Hematopoietic multipotent progenitor cell treated with erythropoietin and hydrocortisone succinate and interleukin-3 and kit ligand, for 6 days (in vitro differentiated cells): ENCODE data around the gene ASB8.
A peak's percentile ranks its signal among the peaks of the same experiment; 100 is the strongest.
"Not testable (repeated sequence)": the region's sequence is repeated elsewhere in the genome, so short reads cannot be mapped to it uniquely, and the experiment has no call there.

Experiments used
- DNase-seq: peaks from one replicate; pipeline ENCODE4 v3.0.0-alpha.2; 2015

The ASB8 gene

GRCh38 chr12:48131517-48131916, 25.8 kb downstream of the ASB8 start:
- DNase-seq = no peak

DNA sequence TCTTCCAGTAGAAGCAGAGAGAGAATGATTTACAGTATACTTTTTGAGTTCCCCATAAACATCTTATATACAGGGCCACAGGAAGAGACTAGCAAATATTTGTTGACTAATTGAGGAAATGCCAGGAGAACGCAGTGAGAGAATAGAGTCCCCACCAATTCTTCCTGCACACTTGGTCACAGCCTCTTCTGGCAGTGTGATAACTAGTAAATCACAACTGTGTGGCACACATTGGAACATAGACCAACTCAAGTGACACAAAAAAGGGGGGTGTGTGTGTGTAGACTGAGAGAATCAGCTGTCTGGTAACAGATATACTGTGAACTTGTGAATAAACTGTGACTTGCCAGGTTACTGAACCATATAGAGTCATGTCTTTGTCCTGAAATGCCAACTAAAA, 27.9 kb downstream of the ASB8 start:
- no peak for DNase-seq

DNA sequence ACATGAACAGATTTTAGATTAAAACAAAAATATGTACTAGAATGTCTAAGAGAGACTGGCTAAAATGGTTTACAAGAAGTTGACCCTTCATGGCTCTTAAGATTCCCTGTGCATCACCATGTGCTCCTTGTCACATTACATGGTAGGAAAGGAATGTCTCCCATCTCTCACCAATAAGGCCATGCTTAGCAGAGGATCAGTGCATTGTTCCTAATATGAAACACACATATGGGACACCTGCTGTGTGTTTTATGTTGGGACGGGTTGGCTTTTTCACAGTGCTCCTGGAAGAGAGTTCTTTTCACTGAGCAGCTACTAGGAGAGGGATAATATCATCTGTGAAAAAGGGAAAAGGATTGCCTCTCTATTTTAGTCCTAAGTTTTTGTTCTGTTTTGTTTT, 28.5 kb downstream of the ASB8 start:
- no peak for DNase-seq

- no peak for DNase-seq
These were observed 30.2 kb downstream of the ASB8 start for GRCh38 chr12:48126953-48127630.

GRCh38 chr12:48125985-48126384, 31.3 kb downstream of the ASB8 start:
- no peak for DNase-seq

GRCh38 chr12:48125542-48125941, 31.8 kb downstream of the ASB8 start:
- DNase-seq = not testable (repeated sequence)

- no peak for DNase-seq
These were observed 34.1 kb downstream of the ASB8 start for GRCh38 chr12:48123169-48123568.

DNA sequence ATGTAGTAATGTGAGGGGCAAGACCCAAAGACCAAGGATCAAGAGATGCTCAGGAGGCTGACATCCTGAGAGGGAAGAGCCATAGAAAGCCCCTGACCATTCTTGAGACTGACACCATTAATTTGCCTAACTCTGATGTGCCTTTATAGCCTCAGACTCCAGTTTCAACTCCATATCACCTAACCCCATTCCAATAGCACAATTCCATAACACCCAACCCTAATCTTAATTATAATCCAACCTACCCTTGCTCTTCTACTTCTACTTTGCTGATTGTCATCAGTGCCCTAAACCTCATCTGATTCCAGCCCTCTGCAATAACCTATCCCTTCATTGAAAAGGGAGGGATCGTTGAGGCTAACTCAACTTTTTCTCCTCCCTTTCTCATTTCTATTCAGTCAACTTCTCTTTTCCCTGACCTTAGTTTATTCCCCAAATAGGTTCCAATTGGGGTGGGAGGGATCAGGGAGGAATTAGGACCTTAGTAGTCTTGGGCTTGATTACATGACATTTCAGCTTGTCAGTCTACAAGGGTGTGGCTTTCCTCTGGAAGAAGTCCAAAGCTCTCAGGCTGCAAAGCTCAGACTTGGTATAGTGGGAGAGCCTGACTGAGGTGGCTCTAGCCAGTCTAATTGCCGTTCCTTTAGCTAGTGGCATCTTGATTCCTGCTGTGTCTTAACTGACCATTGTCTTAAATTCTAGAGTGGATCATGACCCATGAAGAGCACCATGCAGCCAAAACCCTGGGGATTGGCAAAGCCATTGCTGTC, 35.1 kb downstream of the ASB8 start:
- DNase-seq = peak; percentile 80

DNA sequence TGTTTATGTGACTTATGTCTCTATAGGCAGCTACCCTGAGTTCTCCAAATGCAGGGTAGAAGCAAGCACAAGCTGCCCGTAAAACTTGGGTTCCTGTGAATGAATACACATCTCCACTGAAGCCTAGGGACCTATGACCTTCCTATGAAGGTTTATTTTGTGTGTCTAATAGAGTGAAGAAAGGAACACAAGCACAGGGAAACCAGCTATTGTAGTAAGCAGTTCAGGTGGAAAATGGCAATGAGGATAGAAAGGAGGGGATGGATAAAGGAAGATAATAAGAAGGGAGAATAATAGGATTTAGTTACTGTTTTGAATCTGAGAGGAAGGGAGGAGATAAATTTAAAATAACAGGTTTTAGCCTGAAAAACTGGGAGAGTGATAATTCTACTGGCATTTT, 35.8 kb downstream of the ASB8 start:
- no peak for DNase-seq

- no peak for DNase-seq
These were observed 37.5 kb downstream of the ASB8 start for GRCh38 chr12:48119834-48120195.

DNA sequence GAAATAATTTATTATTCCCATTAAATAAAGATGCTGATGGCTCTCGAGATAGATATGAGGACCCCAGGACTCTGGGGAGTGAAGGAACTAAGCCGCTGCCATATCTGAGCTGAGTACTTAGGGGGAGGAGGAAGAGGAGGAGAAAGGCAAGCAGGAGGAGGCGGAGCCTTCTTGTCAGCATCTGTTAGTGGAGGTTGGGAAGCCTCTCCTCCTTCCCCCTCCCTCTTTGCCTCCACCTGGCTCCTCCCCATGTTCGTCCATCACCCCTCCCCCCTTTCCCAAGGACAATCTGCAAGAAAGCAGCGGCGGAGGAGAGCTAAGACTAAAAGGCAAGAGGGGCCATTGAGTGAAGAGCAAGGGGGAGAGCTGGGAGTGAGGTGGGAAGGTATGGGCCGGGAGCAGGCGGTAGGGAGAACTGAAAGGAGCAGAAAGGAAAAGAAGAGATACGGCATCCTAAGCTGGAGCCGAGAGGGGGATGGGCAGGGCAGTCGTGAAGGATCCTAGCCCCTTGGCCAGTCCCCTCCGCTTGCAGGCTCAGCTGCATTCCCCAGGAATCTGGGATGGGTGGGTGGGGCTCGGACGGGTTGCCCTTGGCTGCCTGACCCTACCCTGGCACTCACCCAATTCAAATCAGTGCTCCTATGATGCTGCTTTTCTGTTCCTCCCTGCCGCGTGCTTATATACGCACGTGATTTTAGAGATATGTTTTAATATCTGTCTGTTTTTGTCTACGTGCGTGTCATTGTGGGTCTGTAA, 38.1 kb downstream of the ASB8 start, which contains the start of gene PFKM:
Gene PFKM (plus strand): TSS at position 287 of the 756 bp plus-strand sequence. CDS start 3,411 bp downstream, outside the sequence.
- DNase-seq = peak; percentile 92

- DNase-seq = peak; percentile 55
These were observed 38.9 kb downstream of the ASB8 start for GRCh38 chr12:48118284-48118871.

- DNase-seq = no peak
These were observed 41.4 kb downstream of the ASB8 start for GRCh38 chr12:48115957-48116356.

GRCh38 chr12:48111312-48111693, 46.0 kb downstream of the ASB8 start:
- not testable (repeated sequence) for DNase-seq

DNA sequence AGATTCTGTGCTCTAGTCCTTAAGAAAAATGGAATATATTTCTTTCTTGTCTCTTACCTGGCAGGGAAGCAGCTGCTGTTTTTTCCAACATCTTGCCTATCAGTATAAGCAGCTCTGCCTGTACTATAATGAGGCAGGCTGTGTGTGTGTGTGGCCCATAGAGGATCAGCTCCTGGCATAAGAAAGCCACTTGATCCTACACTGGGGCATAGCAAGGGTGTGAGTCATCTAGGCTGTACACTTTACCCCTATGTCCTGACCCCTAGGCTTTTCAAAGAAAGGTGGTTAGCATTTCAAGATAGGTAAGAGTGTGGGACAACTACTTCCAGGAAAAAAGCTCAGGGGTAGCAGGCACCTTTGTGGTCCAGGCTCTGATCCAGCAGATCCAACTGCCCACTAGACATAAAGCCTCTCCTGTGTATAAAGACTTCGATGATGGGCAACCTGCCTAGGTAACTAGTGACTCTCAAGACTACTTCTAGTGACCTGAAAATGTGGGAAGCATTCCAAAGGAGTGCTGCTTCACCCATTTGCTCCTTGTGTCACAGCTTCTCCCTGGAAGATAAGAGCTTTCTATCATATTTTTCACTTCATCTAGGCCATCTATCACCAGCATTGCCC, 46.5 kb downstream of the ASB8 start:
- DNase-seq = no peak

DNA sequence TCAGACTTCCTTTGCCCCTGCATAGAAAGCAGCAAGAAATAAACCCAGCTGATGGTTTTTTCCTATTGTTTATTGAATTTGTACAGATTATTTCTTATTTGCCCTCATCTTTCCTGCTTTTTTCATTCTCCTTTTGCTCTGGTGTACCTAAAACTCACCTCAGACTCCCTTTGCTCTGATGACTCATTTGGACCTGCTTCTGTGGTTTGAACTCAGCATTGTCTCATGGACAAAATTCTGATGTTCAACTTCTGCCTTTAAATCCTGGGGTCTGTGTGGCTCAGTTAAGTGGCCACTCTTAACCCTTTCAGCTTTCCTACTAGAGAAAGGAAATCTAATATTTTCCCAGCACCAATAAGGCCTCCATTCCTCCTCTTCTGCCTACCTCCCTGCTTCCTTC, 47.9 kb downstream of the ASB8 start:
- DNase-seq = no peak

DNA sequence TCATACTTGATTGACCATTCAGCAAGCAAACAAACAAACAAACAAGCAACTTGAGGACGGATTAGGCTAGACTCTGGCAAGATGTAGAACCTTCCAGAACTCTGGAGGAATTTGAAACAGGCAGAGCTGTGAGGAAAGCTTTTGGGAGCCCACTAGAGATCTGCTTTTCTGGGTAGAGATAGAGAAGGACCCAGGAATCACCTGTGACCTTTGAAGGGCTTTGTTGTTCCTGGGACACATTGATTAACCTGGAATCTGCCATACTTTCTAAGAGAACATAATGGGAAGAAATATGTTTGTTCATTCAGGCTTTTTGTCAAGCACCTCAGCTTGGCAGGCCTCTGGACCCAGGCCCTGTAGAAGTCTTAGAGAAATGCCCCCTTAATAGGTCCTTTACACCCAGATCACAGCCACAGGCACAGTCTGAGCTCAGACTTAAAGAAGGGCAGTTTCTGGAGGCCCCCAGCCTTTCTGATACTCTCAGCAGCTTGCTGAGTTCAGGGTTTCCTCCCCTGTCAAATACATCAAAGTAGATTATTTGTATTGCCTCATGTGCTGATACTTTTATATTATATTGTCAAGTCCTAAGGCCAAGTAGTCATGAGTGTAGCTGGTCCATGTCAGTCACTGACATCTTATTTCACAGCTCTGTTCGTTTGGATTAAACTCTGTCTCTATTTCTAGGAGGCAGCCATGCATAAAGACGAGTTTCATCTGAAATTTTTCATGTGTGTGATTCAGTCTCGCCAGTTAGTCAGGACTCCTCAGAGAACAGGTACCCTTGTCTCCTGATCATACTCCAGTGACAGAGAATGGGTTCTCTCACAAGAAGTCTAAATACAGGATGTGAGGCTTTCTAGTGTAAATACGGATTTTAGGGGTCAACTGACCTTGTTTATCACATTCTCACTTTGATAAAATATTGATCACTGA, 50.4 kb downstream of the ASB8 start:
- no peak for DNase-seq

GRCh38 chr12:48105867-48106680, 51.2 kb downstream of the ASB8 start, which contains the start of gene SENP1:
Gene SENP1 (minus strand): TSS chr12:48106079. CDS start chr12:48101472, 4,607 bp downstream.
- DNase-seq = peak; percentile 93

GRCh38 chr12:48105321-48105866, 51.9 kb downstream of the ASB8 start:
- peak; percentile 60 for DNase-seq

DNA sequence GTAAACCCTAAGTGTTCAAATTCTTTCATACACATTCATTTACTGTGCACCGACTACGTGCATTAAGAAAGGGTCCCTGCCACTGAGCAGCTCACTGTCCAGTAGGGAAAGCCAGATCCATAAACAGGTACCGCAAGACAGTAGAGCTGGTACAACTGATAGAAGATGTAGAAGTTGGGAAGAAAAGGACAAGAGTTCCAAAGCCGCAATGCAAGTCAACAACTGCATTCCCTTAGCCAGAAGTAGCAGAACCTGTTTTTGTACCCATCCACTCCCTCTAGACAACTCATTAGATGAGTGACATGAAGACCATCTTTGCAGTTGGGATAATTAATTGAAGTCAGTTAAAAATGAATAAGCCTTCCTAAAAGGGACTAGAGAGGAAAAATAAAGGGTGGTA, 52.8 kb downstream of the ASB8 start:
- peak; percentile 16 for DNase-seq
